ENCODE measurements around the gene ACE.
A peak's percentile ranks its signal among the peaks of the same experiment; 100 is the strongest.

ACE gene

DNA sequence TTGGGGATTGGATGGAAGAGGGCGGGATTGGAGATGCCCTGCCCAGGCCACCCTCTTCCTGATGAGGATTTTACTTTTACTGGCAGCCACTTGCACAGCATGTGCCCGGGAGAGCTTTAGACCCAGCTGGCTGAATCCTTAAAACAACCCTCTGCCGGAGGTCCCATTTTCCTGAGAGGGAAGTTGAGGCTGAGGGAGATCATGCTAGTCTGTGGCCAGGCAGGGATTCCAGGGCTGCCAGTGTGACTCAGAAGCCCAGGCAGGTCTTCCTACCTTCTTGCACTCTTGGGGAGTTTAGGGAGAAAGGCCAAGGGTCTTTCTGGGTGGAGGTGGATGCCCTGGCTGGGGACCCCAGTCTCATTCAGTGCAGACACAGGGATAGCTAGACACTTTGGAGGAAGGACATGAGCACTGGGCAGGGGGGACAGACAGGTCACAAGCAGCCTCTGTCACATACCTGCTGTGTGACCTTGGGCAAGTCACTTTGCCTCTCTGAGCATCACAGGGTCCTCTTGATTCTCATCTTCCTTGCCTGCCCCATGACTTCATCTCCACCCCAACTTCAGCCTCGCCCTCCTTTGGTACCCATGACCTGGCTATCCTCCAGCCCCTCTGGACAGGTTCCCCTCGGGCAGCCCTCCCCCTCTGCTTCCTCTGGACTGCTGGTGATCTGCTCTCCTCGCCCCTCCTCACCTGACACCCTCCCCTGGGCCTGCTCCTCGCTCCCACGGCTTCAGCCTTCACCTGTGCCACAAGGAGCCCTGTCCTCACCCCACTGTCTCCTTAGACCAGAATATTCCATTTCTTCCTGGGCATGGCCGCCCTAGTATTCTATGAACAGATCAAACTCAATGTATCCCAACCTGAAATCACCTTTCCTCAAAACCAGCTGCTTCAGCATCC lies 62.1 kb downstream of the ACE start:
- no peaks in the 10 kb centered on the region for H3K27me3 ChIP-seq (ENCODE audit: insufficient read depth, low read depth, severe bottlenecking)
- no peak for DNase-seq
- H3K9me3 ChIP-seq (ENCODE audit: severe bottlenecking), result no peaks in the 10 kb centered on the region
- TF ChIP-seq, protein P1, sequence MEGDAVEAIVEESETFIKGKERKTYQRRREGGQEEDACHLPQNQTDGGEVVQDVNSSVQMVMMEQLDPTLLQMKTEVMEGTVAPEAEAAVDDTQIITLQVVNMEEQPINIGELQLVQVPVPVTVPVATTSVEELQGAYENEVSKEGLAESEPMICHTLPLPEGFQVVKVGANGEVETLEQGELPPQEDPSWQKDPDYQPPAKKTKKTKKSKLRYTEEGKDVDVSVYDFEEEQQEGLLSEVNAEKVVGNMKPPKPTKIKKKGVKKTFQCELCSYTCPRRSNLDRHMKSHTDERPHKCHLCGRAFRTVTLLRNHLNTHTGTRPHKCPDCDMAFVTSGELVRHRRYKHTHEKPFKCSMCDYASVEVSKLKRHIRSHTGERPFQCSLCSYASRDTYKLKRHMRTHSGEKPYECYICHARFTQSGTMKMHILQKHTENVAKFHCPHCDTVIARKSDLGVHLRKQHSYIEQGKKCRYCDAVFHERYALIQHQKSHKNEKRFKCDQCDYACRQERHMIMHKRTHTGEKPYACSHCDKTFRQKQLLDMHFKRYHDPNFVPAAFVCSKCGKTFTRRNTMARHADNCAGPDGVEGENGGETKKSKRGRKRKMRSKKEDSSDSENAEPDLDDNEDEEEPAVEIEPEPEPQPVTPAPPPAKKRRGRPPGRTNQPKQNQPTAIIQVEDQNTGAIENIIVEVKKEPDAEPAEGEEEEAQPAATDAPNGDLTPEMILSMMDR (IDR thresholded peaks at IDR 0.05; ENCODE audit: low read depth, low read length), result no peak
- H3K4me3 ChIP-seq (ENCODE audit: low read depth, low read length), result no peak overlapping the region
- H3K36me3 ChIP-seq, result peaks cover 97% of the 10 kb centered on the region
- no peak overlapping the region for H3K27ac ChIP-seq

GRCh38 chr17:63540590-63540989 lies 63.7 kb downstream of the ACE start:
- Histone ChIP-seq H3K4me3 (ENCODE audit: low read depth, low read length) (no peak overlapping the region), H3K9me3 (ENCODE audit: severe bottlenecking) (no peaks in the 10 kb centered on the region), H3K27ac (peak overlapping the region; percentile 13; the same call in 1 of the 2 replicates), H3K36me3 (peaks cover 97% of the 10 kb centered on the region), H3K27me3 (ENCODE audit: insufficient read depth, low read depth, severe bottlenecking) (no peaks in the 10 kb centered on the region)
- DNase-seq, result no peak
- TF ChIP-seq, protein P1 (IDR thresholded peaks at IDR 0.05; ENCODE audit: low read depth, low read length), result no peak

- Histone ChIP-seq H3K9me3 (ENCODE audit: severe bottlenecking) (no peaks in the 10 kb centered on the region), H3K27me3 (ENCODE audit: insufficient read depth, low read depth, severe bottlenecking) (no peaks in the 10 kb centered on the region), H3K4me3 (ENCODE audit: low read depth, low read length) (no peak overlapping the region), H3K36me3 (peaks cover 98% of the 10 kb centered on the region), H3K27ac (no peak overlapping the region)
- DNase-seq, result no peak
- TF ChIP-seq, protein P1 (IDR thresholded peaks at IDR 0.05; ENCODE audit: low read depth, low read length), result no peak
These were observed 65.3 kb downstream of the ACE start for GRCh38 chr17:63542218-63542545.

GRCh38 chr17:63542942-63543821 lies 66.3 kb downstream of the ACE start:
- TF ChIP-seq, protein P1 (IDR thresholded peaks at IDR 0.05; ENCODE audit: low read depth, low read length), result no peak
- no peak for DNase-seq
- Histone ChIP-seq H3K4me3 (ENCODE audit: low read depth, low read length) (no peak overlapping the region), H3K9me3 (ENCODE audit: severe bottlenecking) (no peaks in the 10 kb centered on the region), H3K36me3 (peaks cover 93% of the 10 kb centered on the region), H3K27ac (no peak overlapping the region), H3K27me3 (ENCODE audit: insufficient read depth, low read depth, severe bottlenecking) (no peaks in the 10 kb centered on the region)

- DNase-seq, result no peak
- TF ChIP-seq, protein P1 (IDR thresholded peaks at IDR 0.05; ENCODE audit: low read depth, low read length), result no peak
- Histone ChIP-seq H3K4me3 (ENCODE audit: low read depth, low read length) (no peak overlapping the region), H3K9me3 (ENCODE audit: severe bottlenecking) (no peaks in the 10 kb centered on the region), H3K27me3 (ENCODE audit: insufficient read depth, low read depth, severe bottlenecking) (no peaks in the 10 kb centered on the region), H3K36me3 (peaks cover 91% of the 10 kb centered on the region), H3K27ac (no peak overlapping the region; the same call in 1 of the 2 replicates)
These were observed 67.1 kb downstream of the ACE start for GRCh38 chr17:63543822-63544420.

All from WERI-Rb-1 (cell line).